ENCODE results near the gene ANGPTL4.

DNA sequence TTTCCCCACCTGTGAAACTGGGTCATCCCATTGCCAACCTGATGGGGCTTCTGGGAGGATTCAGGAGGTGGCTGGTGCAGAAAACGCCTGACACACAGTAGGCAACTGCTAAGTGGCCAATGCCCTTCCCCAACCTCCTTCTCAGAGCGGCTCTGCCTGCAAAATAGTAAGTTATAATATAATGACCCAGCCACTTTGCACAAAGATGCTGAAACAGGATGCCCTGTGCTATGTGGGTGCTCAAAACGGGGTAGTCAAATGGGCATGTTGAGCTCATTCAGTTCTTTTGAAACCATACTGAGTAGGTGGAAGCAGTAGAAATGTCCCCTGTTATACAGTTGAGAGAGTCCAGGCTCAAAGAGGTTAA is 49.7 kb downstream of the ANGPTL4 start:
- no peak for TF ChIP-seq MYC (IDR thresholded peaks at IDR 0.05; ENCODE audit: low read depth, low read length)
- TF ChIP-seq, protein P1, sequence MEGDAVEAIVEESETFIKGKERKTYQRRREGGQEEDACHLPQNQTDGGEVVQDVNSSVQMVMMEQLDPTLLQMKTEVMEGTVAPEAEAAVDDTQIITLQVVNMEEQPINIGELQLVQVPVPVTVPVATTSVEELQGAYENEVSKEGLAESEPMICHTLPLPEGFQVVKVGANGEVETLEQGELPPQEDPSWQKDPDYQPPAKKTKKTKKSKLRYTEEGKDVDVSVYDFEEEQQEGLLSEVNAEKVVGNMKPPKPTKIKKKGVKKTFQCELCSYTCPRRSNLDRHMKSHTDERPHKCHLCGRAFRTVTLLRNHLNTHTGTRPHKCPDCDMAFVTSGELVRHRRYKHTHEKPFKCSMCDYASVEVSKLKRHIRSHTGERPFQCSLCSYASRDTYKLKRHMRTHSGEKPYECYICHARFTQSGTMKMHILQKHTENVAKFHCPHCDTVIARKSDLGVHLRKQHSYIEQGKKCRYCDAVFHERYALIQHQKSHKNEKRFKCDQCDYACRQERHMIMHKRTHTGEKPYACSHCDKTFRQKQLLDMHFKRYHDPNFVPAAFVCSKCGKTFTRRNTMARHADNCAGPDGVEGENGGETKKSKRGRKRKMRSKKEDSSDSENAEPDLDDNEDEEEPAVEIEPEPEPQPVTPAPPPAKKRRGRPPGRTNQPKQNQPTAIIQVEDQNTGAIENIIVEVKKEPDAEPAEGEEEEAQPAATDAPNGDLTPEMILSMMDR (IDR thresholded peaks at IDR 0.05; ENCODE audit: low read depth, low read length) = no peak
- TF ChIP-seq POLR2A (IDR thresholded peaks at IDR 0.05; ENCODE audit: extremely low read depth, insufficient read length) = no peak
